ENCODE data around the gene KIAA1217.

The KIAA1217 gene

DNA sequence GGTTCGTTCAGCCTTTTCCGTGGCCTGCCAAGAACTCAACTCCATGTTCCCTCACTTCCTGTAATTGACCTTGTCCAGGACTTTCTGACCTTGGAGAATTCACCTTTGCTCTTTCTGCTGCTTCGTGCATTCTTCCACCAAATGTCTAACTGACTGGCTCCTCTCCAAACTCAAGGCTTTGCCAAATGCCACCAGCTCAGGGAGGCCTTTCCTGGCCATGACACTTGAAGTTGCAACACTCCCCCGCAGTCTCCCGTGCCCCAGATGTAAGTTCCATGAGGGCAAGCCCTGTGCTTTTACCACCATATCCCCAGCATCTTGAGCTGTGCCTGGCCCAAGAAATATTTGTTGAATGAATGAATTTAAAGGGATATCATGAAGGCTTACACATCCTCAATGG lies 276.4 kb downstream of the KIAA1217 start:
- no peak overlapping the region for H3K27ac ChIP-seq

GRCh38 chr10:24488631-24489030 lies 279.7 kb downstream of the KIAA1217 start:
- H3K27ac ChIP-seq: no peak overlapping the region
- TF ChIP-seq, protein P1, sequence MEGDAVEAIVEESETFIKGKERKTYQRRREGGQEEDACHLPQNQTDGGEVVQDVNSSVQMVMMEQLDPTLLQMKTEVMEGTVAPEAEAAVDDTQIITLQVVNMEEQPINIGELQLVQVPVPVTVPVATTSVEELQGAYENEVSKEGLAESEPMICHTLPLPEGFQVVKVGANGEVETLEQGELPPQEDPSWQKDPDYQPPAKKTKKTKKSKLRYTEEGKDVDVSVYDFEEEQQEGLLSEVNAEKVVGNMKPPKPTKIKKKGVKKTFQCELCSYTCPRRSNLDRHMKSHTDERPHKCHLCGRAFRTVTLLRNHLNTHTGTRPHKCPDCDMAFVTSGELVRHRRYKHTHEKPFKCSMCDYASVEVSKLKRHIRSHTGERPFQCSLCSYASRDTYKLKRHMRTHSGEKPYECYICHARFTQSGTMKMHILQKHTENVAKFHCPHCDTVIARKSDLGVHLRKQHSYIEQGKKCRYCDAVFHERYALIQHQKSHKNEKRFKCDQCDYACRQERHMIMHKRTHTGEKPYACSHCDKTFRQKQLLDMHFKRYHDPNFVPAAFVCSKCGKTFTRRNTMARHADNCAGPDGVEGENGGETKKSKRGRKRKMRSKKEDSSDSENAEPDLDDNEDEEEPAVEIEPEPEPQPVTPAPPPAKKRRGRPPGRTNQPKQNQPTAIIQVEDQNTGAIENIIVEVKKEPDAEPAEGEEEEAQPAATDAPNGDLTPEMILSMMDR (conservative IDR thresholded peaks at IDR 0.05): no peak
- TF ChIP-seq ZFX (IDR thresholded peaks at IDR 0.05): no peak

More for the DNA sequence above, 276.4 kb downstream of the KIAA1217 start:
- no peak for TF ChIP-seq ZFX (IDR thresholded peaks at IDR 0.05)
- TF ChIP-seq, protein P1 (conservative IDR thresholded peaks at IDR 0.05): no peak

DNA sequence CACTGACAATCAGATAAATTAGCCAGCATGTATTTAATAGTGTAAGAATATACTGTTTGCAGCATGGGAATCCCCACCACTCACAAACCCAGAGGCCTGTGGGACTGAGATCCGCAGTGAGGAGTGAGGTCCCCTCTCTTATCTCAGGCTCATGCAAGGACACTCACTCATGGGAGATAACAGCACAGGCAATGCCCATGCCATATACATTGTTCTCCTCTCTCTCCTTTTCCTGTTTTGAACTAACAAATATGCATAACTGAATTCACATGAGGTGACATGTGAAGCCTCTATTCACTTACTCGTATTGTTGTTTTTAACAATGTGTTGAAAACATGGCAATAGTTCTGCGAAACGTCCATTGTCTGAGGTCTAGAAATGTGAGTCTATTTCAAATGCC lies 284.2 kb downstream of the KIAA1217 start:
- TF ChIP-seq, protein P1 (conservative IDR thresholded peaks at IDR 0.05): no peak
- TF ChIP-seq ZFX (IDR thresholded peaks at IDR 0.05): no peak
- peak overlapping the region; percentile 88; the same call in 1 of the 2 replicates for H3K27ac ChIP-seq

DNA sequence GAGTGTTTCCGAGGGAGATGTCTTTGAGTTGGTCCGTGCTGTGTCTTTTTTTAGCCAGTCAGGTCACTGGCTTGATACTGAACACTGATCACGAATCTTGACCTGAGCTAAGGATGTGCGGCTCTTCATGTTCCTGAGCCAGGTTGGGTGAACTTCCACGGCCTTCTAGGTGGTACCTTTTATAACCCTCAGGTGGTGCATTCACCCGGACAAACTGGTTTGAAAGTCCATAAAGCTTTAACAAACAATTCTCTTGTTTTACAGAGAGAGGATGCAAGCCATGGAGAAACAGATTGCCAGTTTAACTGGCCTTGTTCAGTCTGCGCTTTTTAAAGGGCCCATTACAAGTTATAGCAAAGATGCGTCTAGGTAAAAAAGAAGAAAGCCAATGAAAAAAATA lies 285.3 kb downstream of the KIAA1217 start:
- TF ChIP-seq, protein P1 (conservative IDR thresholded peaks at IDR 0.05): no peak
- TF ChIP-seq ZFX (IDR thresholded peaks at IDR 0.05): no peak
- H3K27ac ChIP-seq: peak overlapping the region; percentile 88

DNA sequence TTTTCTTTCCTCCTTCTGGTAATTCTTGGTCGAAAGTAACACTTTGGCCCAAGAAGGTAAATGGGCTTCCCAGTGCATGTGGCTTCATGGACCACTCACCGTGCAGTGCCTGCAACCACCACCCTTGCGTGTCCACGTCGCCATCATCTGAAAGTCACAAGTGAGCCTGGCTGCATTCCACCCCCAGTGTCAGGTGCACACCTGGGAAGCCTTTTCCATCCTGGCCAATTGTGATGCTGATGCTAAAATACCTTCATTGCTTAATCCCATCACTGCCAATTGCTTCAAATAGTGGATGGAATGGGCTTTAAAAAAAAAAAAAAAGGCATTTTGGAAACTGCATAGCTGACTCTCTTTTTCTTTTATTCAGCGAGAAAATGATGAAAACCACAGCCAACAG lies 285.8 kb downstream of the KIAA1217 start:
- peak overlapping the region; percentile 88 for H3K27ac ChIP-seq
- TF ChIP-seq ZFX (IDR thresholded peaks at IDR 0.05): no peak
- TF ChIP-seq, protein P1 (conservative IDR thresholded peaks at IDR 0.05): no peak

DNA sequence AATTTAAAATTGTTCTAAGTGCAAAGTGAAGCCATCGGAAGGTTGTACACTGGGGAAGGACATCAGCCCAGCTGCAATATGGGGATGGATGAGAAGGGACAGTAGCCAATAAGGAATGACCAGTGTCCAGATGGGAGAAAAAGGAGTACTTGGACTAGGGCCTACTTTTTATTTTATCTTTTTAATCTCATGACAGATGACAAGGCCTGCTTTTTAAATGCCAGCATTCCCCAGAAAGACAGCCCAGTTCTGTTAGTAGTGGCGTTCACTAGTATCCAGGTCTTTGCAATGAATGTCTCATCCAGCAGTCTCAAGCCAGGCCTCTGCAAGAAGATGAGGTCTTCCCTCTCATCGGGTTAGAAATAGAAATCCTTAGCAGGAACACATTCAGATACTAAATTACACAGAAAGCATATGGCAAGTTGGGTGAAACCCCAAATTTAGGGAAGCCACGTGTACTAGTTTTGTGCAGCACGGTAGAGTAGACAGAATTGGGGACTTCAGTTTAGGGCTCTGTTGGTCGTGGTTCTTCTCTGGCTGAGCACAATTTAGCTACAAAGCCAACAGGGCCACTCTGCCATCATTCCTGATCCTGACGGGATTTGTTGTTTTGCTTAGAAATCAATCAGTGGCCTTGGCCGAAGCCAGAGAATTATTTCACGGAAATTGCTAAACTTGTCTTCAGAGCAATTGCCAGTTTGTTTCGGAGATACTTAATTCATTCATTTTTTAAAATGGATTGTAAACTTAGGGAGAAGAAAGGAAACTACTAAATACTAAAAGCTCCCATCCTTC lies 286.9 kb downstream of the KIAA1217 start:
- TF ChIP-seq, protein P1 (conservative IDR thresholded peaks at IDR 0.05): no peak
- TF ChIP-seq ZFX (IDR thresholded peaks at IDR 0.05): no peak
- peak overlapping the region; percentile 88; the same call in 1 of the 2 replicates for H3K27ac ChIP-seq

DNA sequence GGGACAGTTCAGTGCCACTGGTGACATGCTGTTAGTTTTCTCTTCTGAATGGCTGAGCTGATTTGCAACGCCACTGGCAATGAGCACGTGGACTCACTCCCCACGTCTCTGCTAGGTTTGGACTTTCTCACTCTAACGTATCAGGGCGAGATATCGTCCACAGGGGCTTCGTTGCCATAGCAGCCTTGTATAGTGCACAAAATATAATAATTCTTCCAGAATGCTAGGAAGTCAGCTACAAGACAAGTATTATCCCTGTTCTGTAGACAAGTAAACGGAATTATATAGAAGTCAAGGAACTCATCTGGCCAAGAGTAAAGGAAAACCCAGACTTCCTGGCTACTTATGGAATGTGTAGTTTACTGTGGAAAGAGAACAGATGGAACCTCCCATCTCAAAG lies 288.0 kb downstream of the KIAA1217 start:
- no peak overlapping the region for H3K27ac ChIP-seq
- TF ChIP-seq, protein P1 (conservative IDR thresholded peaks at IDR 0.05): no peak
- no peak for TF ChIP-seq ZFX (IDR thresholded peaks at IDR 0.05)
